HG03175 (cell line): ENCODE data around the gene RAB3IL1.

Experiments used
- ATAC-seq: cut with Tn5 transposase; IDR thresholded peaks from one replicate; pipeline ENCODE4 v1.9.1; 2021; ENCODE audit warnings: mild to moderate bottlenecking, moderate library complexity; ENCODE audit not compliant: unreplicated experiment

RAB3IL1 gene

GRCh38 chr11:61848631-61849030 is 68.7 kb downstream of the RAB3IL1 start:
- ATAC-seq, result no peak

GRCh38 chr11:61847914-61848581 is 69.3 kb downstream of the RAB3IL1 start:
- ATAC-seq, result no peak
